ENCODE measurements around the gene ATG16L1.

GRCh38 chr2:233208382-233209116, 42.9 kb upstream of the ATG16L1 start:
- TF ChIP-seq CTCF (conservative IDR thresholded peaks at IDR 0.05 in 1 of 2, IDR thresholded peaks at IDR 0.05 in 1 of 2; ENCODE audit: extremely low read depth in 1 of 2, insufficient read depth in 1 of 2, low read depth in 1 of 2, low read length in 2 of 2) (no peak), EZH2 (IDR thresholded peaks at IDR 0.05; ENCODE audit: borderline replicate concordance, low read length) (no peak)

Measured in mammary epithelial cell (primary cell).